ENCODE measurements around the gene STKLD1.

DNA sequence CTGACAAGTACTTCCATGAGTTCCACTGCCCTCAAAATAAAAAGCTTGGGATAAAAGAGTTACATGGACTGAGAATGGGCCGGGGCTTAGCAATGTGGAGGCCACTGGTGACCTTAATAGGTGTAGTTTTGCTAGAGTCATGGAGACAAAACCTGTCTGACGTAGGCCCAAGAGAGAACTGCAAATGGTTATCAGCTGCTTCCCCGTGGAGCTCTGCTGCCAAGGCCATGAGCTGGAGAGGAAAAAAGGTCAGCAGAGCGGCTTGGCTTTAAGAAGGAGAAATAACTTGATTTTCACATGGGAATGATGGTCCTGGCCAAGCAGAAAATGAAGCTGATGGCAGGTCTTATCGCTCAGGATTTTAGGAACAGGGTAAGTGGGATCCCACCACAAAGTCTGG lies 36.5 kb upstream of the STKLD1 start:
- TF ChIP-seq PAX5 (IDR thresholded peaks at IDR 0.05; ENCODE audit: insufficient read depth, low read length, severe bottlenecking), result no peak
- TF ChIP-seq TAF1 (IDR thresholded peaks at IDR 0.05; ENCODE audit: low read depth, low read length), result no peak

Measured in GM12891 (cell line).